Measurements from ENCODE around the gene NRG2. TPM values are rescaled to one million over a fixed set of nuclear protein-coding genes. Genes with fewer than 3 reads are reported as not detected.

The NRG2 gene
- total and polyA plus RNA-seq, 2 of the 4 experiments (the other 2 are of a cell fraction): 0.18 TPM; not detected in 1

GRCh38 chr5:139869042-139869790 is 173.9 kb downstream of the NRG2 start:
- Histone ChIP-seq H4K5ac (ENCODE audit: low read depth, low read length) (no peak overlapping the region), H3K9me3 (ENCODE audit: control insufficient read depth, insufficient read depth, low read length) (no peaks in the 10 kb centered on the region), H3K4me1 (ENCODE audit: control insufficient read depth, insufficient read depth, low read length) (no peaks in the 10 kb centered on the region; the same call in 1 of the 2 replicates), H3K4me2 (ENCODE audit: low read depth, low read length) (no peak overlapping the region), H2BK120ac (ENCODE audit: low read depth, low read length) (no peak overlapping the region), H3K79me1 (ENCODE audit: low read depth in 1 of 2, low read length in 2 of 2) (no peaks in the 10 kb centered on the region), H3K56ac (ENCODE audit: extremely low read depth, insufficient read depth, low read length) (no peak overlapping the region), H3K36me3 (ENCODE audit: control insufficient read depth, insufficient read depth, low read length) (no peaks in the 10 kb centered on the region), H2BK20ac (ENCODE audit: low read depth, low read length) (no peak overlapping the region), H3K14ac (replicated peaks; ENCODE audit: low read depth, low read length) (no peak overlapping the region), H2AK9ac (replicated peaks; ENCODE audit: low read depth, low read length, poor library complexity) (no peak overlapping the region), H4K91ac (ENCODE audit: insufficient read depth, low read depth, low read length) (no peak overlapping the region), H3K18ac (ENCODE audit: low read depth, low read length) (no peak overlapping the region), H2AK5ac (ENCODE audit: low read depth, low read length) (no peak overlapping the region), H4K20me1 (ENCODE audit: insufficient read depth, low read length) (no peaks in the 10 kb centered on the region), H3K4me3 (ENCODE audit: insufficient read depth, low read depth, low read length) (no peak overlapping the region), H3K27me3 (ENCODE audit: control insufficient read depth, insufficient read depth, low read length) (peaks cover 80% of the 10 kb centered on the region), H4K8ac (ENCODE audit: low read depth in 2 of 2, low read length in 2 of 2) (no peak overlapping the region), H2BK5ac (ENCODE audit: low read depth, low read length, poor library complexity, severe bottlenecking) (no peak overlapping the region), H2AFZ (replicated peaks; ENCODE audit: low read length, poor library complexity) (no peak overlapping the region), H3K4ac (ENCODE audit: low read depth, low read length) (no peak overlapping the region), H3K9me1 (ENCODE audit: insufficient read depth, low read length) (no peaks in the 10 kb centered on the region), H3K9ac (ENCODE audit: low read depth, low read length) (no peak overlapping the region), H3K23ac (ENCODE audit: low read depth, low read length) (no peak overlapping the region), H3K27ac (ENCODE audit: insufficient read depth, low read length) (no peak overlapping the region), H2BK15ac (ENCODE audit: low read depth, low read length) (no peak overlapping the region)
- in situ Hi-C loops (cut with MboI; ENCODE audit: low sequenced_read_pairs) (no loop called here), intact Hi-C loops (cut with micrococcal nuclease) (no loop called here), dilution Hi-C loops (cut with HindIII; ENCODE audit: low sequenced_read_pairs, unreplicated experiment) (no loop called here)
- ChIA-PET CTCF (no interaction called here), POLR2A (ENCODE audit: unreplicated experiment) (no interaction called here)
- TF ChIP-seq MXI1 (IDR thresholded peaks at IDR 0.05; ENCODE audit: borderline replicate concordance, low read depth, low read length): no peak
- no peak for TF ChIP-seq NFE2L2 (IDR thresholded peaks at IDR 0.05; ENCODE audit: low read depth, low read length)
- no peak for TF ChIP-seq CEBPB (IDR thresholded peaks at IDR 0.05; ENCODE audit: low read depth, low read length)
- TF ChIP-seq SMC3 (IDR thresholded peaks at IDR 0.05; ENCODE audit: low read depth, low read length): no peak
- TF ChIP-seq RCOR1 (IDR thresholded peaks at IDR 0.05; ENCODE audit: insufficient replicate concordance, low read length): no peak
- TF ChIP-seq RFX5 (IDR thresholded peaks at IDR 0.05; ENCODE audit: low read depth, low read length): no peak
- no peak for TF ChIP-seq RAD21 (IDR thresholded peaks at IDR 0.05; ENCODE audit: low read length)
- TF ChIP-seq MAZ (IDR thresholded peaks at IDR 0.05; ENCODE audit: borderline replicate concordance, low read depth, low read length): no peak
- TF ChIP-seq CTCF (conservative IDR thresholded peaks at IDR 0.05; ENCODE audit: low read depth, low read length): no peak
- TF ChIP-seq CHD1 (IDR thresholded peaks at IDR 0.05; ENCODE audit: low read depth, low read length): no peak
- no peak for TF ChIP-seq POLR2A (IDR thresholded peaks at IDR 0.05; ENCODE audit: low read depth, low read length)
- TF ChIP-seq, protein P1, sequence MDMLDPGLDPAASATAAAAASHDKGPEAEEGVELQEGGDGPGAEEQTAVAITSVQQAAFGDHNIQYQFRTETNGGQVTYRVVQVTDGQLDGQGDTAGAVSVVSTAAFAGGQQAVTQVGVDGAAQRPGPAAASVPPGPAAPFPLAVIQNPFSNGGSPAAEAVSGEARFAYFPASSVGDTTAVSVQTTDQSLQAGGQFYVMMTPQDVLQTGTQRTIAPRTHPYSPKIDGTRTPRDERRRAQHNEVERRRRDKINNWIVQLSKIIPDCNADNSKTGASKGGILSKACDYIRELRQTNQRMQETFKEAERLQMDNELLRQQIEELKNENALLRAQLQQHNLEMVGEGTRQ (IDR thresholded peaks at IDR 0.05; ENCODE audit: low read depth, low read length): no peak
- no peak for TF ChIP-seq ELK1 (IDR thresholded peaks at IDR 0.05; ENCODE audit: borderline replicate concordance, low read depth, low read length)
- no peak for TF ChIP-seq FOS (IDR thresholded peaks at IDR 0.05; ENCODE audit: low read depth, low read length)
- TF ChIP-seq MAFK (IDR thresholded peaks at IDR 0.05; ENCODE audit: low read depth, low read length): no peak
- no CpG with 5 or more reads among the region's 9 CpGs for WGBS, 2 experiments (ENCODE audit: extremely low coverage in 2 of 2, insufficient read length in 1 of 2)
- no peak for ATAC-seq (ENCODE audit: low read depth)
- no TSS peak for BruUV-seq (replicated peaks)
- no peak for DNase-seq

All from IMR-90 (cell line).